SW480 (cell line): ENCODE measurements around the gene NXPH2.

Source experiments
- DNase-seq: peaks from one replicate; pipeline ENCODE4 v3.0.0-alpha.2; 2016; ENCODE audit warnings: low spot score

Gene NXPH2

GRCh38 chr2:138637061-138637460 lies 143.1 kb downstream of the NXPH2 start:
- no peak for DNase-seq

GRCh38 chr2:138633049-138633448 lies 147.1 kb downstream of the NXPH2 start:
- no peak for DNase-seq

GRCh38 chr2:138632066-138632620 lies 148.0 kb downstream of the NXPH2 start:
- peak; percentile 39 for DNase-seq

GRCh38 chr2:138630164-138630563 lies 150.0 kb downstream of the NXPH2 start:
- DNase-seq, result no peak

- no peak for DNase-seq
Measured at GRCh38 chr2:138626148-138626547, 154.0 kb downstream of the NXPH2 start.

- no peak for DNase-seq
Measured at GRCh38 chr2:138622613-138623012, 157.6 kb downstream of the NXPH2 start.

GRCh38 chr2:138621139-138621538 lies 159.1 kb downstream of the NXPH2 start:
- DNase-seq, result no peak

- DNase-seq, result no peak
Measured at GRCh38 chr2:138620431-138620830, 159.8 kb downstream of the NXPH2 start.
